PFSK-1 (cell line): ENCODE results near the gene FRMD3.

Experiments
- POLR2AphosphoS5 ChIP-seq: IDR thresholded peaks from 2 replicates; pipeline ENCODE4 v1.6.1; 2012; ENCODE audit warnings: low read depth, mild to moderate bottlenecking, control low read depth, low read length, moderate library complexity
- TAF1 ChIP-seq: IDR thresholded peaks from 2 replicates; pipeline ENCODE4 v1.6.1; 2012; ENCODE audit warnings: low read length, control low read depth, borderline replicate concordance; ENCODE audit not compliant: insufficient read depth
- TF ChIP-seq, protein P1 (sequence below), 2 experiments: IDR thresholded peaks; 2 replicates each; pipeline versions ENCODE4 v1.6.1 to v1.8.0; 2011 to 2012; ENCODE audit warnings: low read depth in 2 of 2, low read length in 2 of 2, control low read depth in 1 of 2, inconsistent platforms in 1 of 2, mild to moderate bottlenecking in 1 of 2, moderate library complexity in 1 of 2; ENCODE audit not compliant: insufficient read depth in 1 of 2

DNA sequence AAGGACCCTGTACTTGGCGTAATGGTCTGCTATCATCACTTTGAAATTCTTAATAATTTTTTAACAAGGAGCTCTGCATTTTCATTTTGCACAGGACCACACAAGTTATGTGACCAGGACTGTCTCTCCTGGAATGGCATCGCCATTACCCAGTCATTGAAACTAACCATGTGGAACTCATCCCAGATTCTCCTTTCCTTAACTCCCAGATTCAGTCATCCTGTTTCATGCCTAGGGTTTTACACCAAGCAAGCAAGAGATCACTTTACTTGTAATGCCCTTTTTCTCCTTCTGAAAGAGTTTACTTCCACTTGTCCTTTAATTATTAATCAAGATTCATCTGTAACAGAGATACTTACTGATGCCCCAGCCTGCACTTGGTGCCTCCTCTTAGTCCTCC lies 12.0 kb downstream of the FRMD3 start:
- TF ChIP-seq POLR2AphosphoS5 (no peak), TAF1 (no peak)
- TF ChIP-seq, protein P1, sequence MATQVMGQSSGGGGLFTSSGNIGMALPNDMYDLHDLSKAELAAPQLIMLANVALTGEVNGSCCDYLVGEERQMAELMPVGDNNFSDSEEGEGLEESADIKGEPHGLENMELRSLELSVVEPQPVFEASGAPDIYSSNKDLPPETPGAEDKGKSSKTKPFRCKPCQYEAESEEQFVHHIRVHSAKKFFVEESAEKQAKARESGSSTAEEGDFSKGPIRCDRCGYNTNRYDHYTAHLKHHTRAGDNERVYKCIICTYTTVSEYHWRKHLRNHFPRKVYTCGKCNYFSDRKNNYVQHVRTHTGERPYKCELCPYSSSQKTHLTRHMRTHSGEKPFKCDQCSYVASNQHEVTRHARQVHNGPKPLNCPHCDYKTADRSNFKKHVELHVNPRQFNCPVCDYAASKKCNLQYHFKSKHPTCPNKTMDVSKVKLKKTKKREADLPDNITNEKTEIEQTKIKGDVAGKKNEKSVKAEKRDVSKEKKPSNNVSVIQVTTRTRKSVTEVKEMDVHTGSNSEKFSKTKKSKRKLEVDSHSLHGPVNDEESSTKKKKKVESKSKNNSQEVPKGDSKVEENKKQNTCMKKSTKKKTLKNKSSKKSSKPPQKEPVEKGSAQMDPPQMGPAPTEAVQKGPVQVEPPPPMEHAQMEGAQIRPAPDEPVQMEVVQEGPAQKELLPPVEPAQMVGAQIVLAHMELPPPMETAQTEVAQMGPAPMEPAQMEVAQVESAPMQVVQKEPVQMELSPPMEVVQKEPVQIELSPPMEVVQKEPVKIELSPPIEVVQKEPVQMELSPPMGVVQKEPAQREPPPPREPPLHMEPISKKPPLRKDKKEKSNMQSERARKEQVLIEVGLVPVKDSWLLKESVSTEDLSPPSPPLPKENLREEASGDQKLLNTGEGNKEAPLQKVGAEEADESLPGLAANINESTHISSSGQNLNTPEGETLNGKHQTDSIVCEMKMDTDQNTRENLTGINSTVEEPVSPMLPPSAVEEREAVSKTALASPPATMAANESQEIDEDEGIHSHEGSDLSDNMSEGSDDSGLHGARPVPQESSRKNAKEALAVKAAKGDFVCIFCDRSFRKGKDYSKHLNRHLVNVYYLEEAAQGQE (IDR thresholded peaks at IDR 0.05; ENCODE audit: insufficient read depth in 1 of 2, low read depth in 2 of 2, low read length in 2 of 2) = no peak
